Activated T-cell treated with anti-CD3 and anti-CD28 coated beads, Interleukin-2, amount 50 U/mL, for 24 hours (primary cell): ENCODE measurements around the gene SDC4.
"Not testable (repeated sequence)": the region's sequence is repeated elsewhere in the genome, so short reads cannot be mapped to it uniquely, and the experiment has no call there.

Experiments
- DNase-seq: peaks from one replicate; pipeline ENCODE4 v3.0.0-alpha.2; 2020
- H3K27ac Mint-ChIP-seq: 2 replicates; pipeline ENCODE4 v1.8.0; 2020; ENCODE audit warnings: mild to moderate bottlenecking, mixed read lengths
- H3K27me3 Mint-ChIP-seq: 2 replicates; pipeline ENCODE4 v1.8.0; 2020; ENCODE audit warnings: mixed read lengths
- H3K36me3 Mint-ChIP-seq: 2 replicates; pipeline ENCODE4 v1.8.0; 2020; ENCODE audit warnings: low read depth, mixed read lengths
- H3K4me1 Mint-ChIP-seq: 2 replicates; pipeline ENCODE4 v1.8.0; 2020; ENCODE audit warnings: low read depth, mixed read lengths
- H3K4me3 Mint-ChIP-seq: 2 replicates; pipeline ENCODE4 v1.8.0; 2020; ENCODE audit warnings: mild to moderate bottlenecking, moderate library complexity, mixed read lengths
- H3K9me3 Mint-ChIP-seq: 2 replicates; pipeline ENCODE4 v1.8.0; 2020; ENCODE audit warnings: mixed read lengths

SDC4 gene

GRCh38 chr20:45355209-45356084 lies 7.2 kb upstream of the SDC4 start:
- Mint-ChIP-seq H3K27ac (peak overlapping the region; percentile 93), H3K36me3 (no peaks in the 10 kb centered on the region), H3K9me3 (no peaks in the 10 kb centered on the region), H3K27me3 (no peaks in the 10 kb centered on the region), H3K4me3 (peak overlapping the region; percentile 62), H3K4me1 (peaks cover 57% of the 10 kb centered on the region)
- DNase-seq, result no peak

DNA sequence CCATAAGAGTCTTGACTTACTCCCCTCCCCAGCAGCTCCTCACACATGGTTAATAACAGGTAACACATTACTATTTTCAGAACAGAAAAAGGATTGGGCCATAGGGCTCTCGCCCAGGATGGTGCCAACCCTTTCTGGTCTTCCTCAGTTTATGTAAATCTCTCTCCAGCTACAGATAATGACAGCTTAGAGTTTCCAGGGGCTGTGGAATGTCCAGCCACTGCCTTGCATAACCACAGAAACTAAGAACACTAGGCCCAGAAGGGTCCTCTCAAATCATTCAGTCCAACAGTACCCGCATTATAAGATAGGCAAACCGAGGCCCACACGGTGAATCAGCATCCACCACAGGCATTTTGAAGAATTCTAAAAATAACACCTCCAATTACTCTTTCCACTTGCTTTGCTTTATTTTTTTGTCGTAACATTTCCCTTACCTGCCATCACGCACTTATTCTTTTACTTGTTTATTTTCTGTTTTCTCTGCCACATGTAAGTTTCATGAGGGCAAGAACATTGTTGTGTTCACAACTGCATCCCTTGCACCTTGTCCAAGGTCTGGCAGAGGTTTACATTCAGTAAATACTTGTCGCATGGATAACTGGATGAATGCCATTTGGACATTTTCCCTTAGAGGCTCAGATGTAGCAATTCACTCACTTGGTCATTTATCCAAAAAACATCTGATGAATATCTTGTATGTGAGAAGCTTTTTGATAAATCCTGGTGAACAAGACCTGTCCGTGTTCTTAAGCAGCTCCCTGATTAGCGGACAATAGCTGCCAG lies 6.4 kb upstream of the SDC4 start:
- DNase-seq, result no peak

DNA sequence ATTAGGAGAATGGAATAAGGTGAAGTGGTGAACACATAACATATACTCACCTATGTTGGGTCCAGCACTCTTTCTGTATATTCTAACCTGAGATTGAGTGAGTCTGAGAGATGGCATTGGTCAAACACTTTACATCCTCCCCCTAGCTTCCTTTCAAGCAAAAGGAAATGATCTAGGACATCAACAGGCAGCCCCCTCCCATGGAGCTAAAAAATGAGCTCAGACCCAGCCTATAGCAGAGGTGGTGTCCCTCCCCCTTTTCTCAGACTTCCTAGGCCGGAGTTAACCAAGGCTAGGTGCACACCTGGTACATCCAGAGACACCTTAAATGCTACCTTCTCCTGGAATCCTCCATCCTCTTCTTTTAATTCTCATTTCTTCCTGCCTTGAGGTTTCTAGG lies 5.5 kb upstream of the SDC4 start:
- peak overlapping the region; percentile 93 for H3K27ac Mint-ChIP-seq
- H3K4me1 Mint-ChIP-seq, result peaks cover 60% of the 10 kb centered on the region
- no peaks in the 10 kb centered on the region for H3K27me3 Mint-ChIP-seq
- H3K4me3 Mint-ChIP-seq, result no peak overlapping the region
- no peaks in the 10 kb centered on the region for H3K36me3 Mint-ChIP-seq
- H3K9me3 Mint-ChIP-seq, result no peaks in the 10 kb centered on the region
- no peak for DNase-seq

More for the DNA sequence above, 6.4 kb upstream of the SDC4 start:
- Mint-ChIP-seq H3K9me3 (no peaks in the 10 kb centered on the region), H3K4me3 (peak overlapping the region; percentile 62), H3K36me3 (no peaks in the 10 kb centered on the region), H3K27ac (peak overlapping the region; percentile 93), H3K27me3 (no peaks in the 10 kb centered on the region), H3K4me1 (peaks cover 64% of the 10 kb centered on the region)

DNA sequence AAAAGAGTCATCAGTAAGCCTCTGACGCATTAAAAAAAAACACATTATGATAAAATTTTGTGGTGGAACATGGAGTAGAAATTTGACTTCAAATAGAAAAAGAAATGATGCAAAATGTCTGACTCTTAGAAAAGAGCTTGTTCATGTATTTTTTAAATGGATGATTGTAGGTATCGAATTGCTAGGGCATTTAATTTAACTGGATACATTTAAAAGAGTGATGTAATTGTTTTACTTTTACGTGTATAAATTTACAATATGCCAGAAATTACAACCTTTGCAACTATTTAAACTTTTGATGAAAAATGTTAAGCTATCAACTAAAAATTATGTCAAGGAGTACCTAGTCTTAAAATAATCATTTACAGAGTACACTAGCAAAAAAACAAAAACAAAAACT lies 4.5 kb upstream of the SDC4 start:
- DNase-seq, result no peak
- Mint-ChIP-seq H3K4me1 (peaks cover 54% of the 10 kb centered on the region), H3K27ac (no peak overlapping the region), H3K27me3 (no peaks in the 10 kb centered on the region), H3K9me3 (no peaks in the 10 kb centered on the region), H3K36me3 (peaks cover 1% of the 10 kb centered on the region), H3K4me3 (no peak overlapping the region)

GRCh38 chr20:45350795-45351194 lies 2.6 kb upstream of the SDC4 start:
- not testable (repeated sequence) for H3K27ac Mint-ChIP-seq, DNase-seq, H3K27me3 Mint-ChIP-seq, H3K4me3 Mint-ChIP-seq, H3K9me3 Mint-ChIP-seq
- Mint-ChIP-seq H3K36me3 (peaks cover 17% of the 10 kb centered on the region), H3K4me1 (peaks cover 60% of the 10 kb centered on the region)

GRCh38 chr20:45350217-45350616 lies 2.0 kb upstream of the SDC4 start:
- Mint-ChIP-seq H3K4me3 (no peak overlapping the region), H3K9me3 (no peaks in the 10 kb centered on the region), H3K27me3 (no peaks in the 10 kb centered on the region), H3K27ac (no peak overlapping the region), H3K4me1 (peaks cover 60% of the 10 kb centered on the region), H3K36me3 (peaks cover 22% of the 10 kb centered on the region)
- DNase-seq, result no peak

DNA sequence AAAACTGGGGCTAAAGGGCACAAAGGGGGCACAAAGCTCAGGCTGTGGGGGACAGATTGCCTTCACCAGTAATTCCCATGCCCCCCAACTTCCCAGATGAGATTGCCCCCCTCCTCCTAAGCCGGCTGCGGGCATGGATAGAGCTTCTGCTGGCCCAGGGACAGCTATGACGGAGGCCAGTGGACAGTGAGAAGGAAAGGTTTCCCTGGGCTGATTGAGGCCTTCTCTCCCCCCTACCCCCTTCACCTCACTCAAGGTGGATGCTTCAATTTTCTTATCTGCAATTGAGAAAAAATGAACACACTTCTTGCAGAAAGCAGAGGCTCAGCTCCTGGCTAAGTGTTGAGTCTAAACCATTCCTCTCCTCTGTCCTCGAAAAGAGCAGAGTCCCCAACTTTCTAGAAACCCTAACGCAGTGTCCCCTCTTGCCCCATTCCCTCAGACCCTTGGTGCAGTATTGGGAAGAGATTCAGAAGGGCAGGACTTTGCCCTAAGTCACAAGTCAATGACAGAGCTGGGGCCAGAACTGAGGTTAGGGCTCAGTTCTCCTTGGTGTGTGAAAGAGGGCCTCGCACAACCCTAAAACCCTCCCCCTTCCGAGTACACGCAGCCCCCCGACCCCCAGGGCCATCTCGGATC lies 808 bp downstream of the SDC4 start:
- no peak for DNase-seq
- Mint-ChIP-seq H3K9me3 (no peaks in the 10 kb centered on the region), H3K4me1 (peaks cover 60% of the 10 kb centered on the region), H3K27ac (peak overlapping the region; percentile 87), H3K27me3 (no peaks in the 10 kb centered on the region), H3K36me3 (peaks cover 44% of the 10 kb centered on the region), H3K4me3 (peak overlapping the region; percentile 82)

DNA sequence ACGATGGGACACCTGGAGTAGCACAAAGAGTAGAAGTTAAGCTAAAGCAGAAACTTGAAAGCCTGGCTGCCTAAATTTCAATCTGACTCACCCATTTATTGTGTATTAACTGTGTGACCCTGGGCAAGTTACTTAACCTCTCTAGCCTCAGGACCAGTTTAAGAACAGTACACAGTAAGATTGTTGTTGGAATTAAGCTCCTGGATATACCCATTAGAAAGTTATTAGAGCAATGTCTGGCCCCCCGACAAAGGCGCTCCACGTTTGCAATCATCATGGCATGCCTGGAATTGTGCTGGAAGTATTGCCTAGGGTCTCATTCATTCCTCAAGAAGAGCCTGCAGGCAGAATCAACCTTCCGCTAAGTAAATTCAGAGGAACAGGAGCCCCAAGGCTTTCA lies 1.4 kb downstream of the SDC4 start:
- peaks cover 49% of the 10 kb centered on the region for H3K36me3 Mint-ChIP-seq
- DNase-seq, result no peak
- H3K27me3 Mint-ChIP-seq, result no peaks in the 10 kb centered on the region
- H3K27ac Mint-ChIP-seq, result no peak overlapping the region
- peak overlapping the region; percentile 82 for H3K4me3 Mint-ChIP-seq
- peaks cover 59% of the 10 kb centered on the region for H3K4me1 Mint-ChIP-seq
- H3K9me3 Mint-ChIP-seq, result no peaks in the 10 kb centered on the region

- DNase-seq, result no peak
- no peak overlapping the region for H3K27ac Mint-ChIP-seq
- H3K4me3 Mint-ChIP-seq, result peak overlapping the region; percentile 82
- peaks cover 59% of the 10 kb centered on the region for H3K4me1 Mint-ChIP-seq
- H3K36me3 Mint-ChIP-seq, result peaks cover 53% of the 10 kb centered on the region
- no peaks in the 10 kb centered on the region for H3K9me3 Mint-ChIP-seq
- H3K27me3 Mint-ChIP-seq, result no peaks in the 10 kb centered on the region
Observed at GRCh38 chr20:45346291-45346718, 1.9 kb downstream of the SDC4 start.

DNA sequence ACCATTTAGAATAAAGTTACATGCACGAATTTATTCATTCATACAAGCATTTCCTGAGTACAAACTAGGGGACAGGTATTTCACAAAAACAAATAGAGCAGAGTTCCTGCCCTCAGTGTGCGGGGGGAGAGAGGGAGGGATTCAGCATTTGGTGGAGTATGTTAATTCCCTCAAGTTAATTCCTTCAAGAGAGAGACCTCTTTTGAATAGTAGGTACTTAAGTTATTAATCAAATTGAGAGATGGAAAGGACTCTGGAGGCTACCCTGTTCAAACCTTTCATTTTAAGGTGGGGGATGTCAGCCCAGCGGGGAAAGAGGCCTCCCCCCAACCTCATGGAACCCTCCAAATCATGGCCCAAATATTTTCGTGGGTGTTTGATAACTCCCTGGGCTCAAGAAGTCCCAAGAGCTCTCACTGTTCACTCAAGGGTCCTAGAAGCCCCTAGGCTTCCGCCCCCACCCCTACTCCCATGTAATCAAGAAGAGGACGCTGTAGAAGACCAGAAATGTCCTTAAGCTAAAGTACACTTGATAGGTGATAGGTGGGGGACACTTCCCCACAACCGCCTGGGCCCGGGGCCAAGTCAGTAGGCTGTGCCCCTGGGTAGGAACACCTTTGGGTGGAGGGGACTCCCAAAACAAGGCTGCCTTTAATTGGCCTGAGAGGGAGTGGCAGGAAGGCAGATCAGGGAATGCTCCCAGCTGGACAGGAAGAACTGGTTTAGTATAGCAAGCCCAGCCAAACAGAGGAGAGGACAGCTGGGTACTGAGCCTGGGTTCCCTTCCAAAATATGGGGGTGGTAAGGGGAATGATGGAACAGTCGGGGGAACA lies 2.9 kb downstream of the SDC4 start:
- Mint-ChIP-seq H3K27ac (no peak overlapping the region), H3K4me1 (peaks cover 58% of the 10 kb centered on the region), H3K36me3 (peaks cover 63% of the 10 kb centered on the region), H3K4me3 (peak overlapping the region; percentile 82), H3K9me3 (no peaks in the 10 kb centered on the region), H3K27me3 (no peaks in the 10 kb centered on the region)
- DNase-seq, result no peak

DNA sequence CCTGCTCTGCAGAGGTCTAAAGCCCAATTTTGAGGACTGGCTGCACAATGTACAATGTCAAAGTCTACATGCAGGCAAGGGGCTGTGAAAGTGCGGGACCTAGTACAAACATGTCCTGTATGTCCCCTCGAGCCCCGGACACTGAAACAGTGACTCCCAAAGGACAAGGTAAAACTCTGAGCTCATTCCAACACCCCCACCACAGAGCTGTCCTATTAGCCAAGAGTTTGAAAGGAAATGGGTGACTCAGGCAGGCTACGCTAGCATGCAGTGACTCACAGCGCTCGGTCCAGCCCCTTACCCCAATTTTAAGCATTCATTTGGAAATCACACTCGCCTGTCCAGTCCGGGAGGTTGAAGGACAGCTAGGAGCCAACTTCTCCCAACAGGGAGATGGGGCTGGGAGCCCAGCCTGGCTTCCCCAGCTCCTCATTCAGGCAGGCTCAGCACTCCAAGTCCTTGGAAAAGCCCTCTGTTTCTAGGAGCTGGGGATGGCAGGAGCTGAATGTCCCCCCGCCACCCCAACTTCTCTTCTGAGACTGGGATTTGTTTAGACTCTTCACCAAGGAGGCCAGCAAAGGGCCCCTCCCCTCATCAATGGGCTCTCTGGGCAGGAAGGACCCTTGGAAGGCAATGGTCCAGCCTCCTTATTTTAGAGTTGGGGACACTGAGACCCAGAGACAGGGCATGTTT lies 3.9 kb downstream of the SDC4 start:
- Mint-ChIP-seq H3K27ac (peak overlapping the region; percentile 30), H3K9me3 (no peaks in the 10 kb centered on the region), H3K27me3 (no peaks in the 10 kb centered on the region), H3K4me3 (peak overlapping the region; percentile 23), H3K36me3 (peaks cover 73% of the 10 kb centered on the region), H3K4me1 (peaks cover 53% of the 10 kb centered on the region)
- no peak for DNase-seq

DNA sequence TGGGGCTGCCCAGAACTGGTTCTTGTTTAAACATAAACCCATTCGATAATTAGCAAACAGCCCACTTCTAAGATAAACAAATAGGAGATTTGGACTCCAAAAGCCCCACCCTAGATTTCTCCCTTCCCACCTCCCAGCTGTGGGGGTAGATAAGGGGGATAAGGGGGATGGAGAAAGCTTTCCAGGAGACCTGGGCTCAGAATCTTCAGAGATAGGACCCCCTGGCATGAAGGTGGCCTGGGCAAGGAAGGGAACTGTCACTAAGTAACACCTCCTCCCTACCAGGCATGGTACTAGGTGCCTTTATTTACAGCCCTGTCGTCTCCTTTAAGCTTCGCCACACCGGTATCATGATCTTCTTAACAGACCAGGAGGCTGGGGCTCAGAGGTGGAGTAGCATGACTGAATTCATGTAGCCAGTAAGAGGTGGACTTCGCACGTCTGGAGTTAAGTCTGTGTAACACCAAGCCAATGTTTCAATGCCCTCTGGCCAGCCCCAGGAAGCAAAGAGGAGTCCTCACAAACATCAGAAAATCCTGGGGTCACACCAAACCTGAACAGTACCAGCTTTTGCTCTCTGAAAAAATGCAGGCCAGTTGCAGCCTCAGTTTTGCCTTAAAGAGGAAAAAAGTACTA lies 4.6 kb downstream of the SDC4 start:
- H3K4me1 Mint-ChIP-seq, result peaks cover 51% of the 10 kb centered on the region
- no peak for DNase-seq
- H3K27me3 Mint-ChIP-seq, result no peaks in the 10 kb centered on the region
- peak overlapping the region; percentile 44 for H3K27ac Mint-ChIP-seq
- no peaks in the 10 kb centered on the region for H3K9me3 Mint-ChIP-seq
- H3K4me3 Mint-ChIP-seq, result no peak overlapping the region
- peaks cover 78% of the 10 kb centered on the region for H3K36me3 Mint-ChIP-seq

DNA sequence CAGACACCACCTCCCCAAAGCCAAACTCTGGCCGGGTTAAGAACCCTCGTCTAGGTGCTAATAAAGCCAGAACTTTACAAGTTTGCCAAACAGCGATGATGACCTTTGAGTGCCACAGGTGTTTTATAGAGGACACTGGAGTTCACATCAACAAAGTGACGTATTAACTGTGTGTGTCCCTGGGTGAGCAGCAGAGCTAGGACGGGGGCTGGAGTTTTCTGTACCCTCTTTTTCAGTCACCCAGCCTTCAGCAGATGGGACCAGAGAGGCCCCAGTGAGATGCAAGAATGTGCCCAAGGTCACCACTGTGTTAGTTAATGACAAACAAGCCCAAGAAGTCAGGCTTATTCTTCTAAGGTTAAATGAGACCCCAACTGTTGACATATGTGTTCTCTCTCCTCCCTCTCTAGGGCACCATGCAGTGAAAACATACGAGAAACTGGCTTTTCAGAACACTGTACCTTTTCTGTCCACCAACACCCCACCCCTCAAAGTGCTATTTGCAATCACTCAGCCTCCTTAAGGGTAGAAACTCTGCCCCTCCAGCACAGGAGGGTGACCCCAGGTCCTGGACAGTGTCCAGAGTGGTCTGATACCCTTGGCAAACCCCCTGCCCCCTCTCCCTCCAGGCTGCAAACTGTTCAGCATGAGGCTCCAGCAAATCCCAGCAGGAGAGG lies 5.2 kb downstream of the SDC4 start:
- Mint-ChIP-seq H3K27ac (peak overlapping the region; percentile 14), H3K36me3 (peaks cover 78% of the 10 kb centered on the region), H3K4me3 (no peak overlapping the region), H3K9me3 (no peaks in the 10 kb centered on the region), H3K4me1 (peaks cover 49% of the 10 kb centered on the region), H3K27me3 (no peaks in the 10 kb centered on the region)
- DNase-seq, result no peak
